ENCODE results near the gene GADD45A.
"Not testable (repeated sequence)": the region's sequence is repeated elsewhere in the genome, so short reads cannot be mapped to it uniquely, and the experiment has no call there.

Gene GADD45A

GRCh38 chr1:67685067-67685557 lies at the start of gene GADD45A:
Gene GADD45A, plus strand, starts transcription at chr1:67685201. Its CDS starts 294 bp downstream, at chr1:67685495.
- peak; percentile 96 for DNase-seq

- DNase-seq, result no peak
Observed at GRCh38 chr1:67636146-67636545, 48.9 kb upstream of the GADD45A start.

- no peak for DNase-seq
Observed at GRCh38 chr1:67639361-67639760, 45.6 kb upstream of the GADD45A start.

- no peak for DNase-seq
Observed at GRCh38 chr1:67642629-67643028, 42.4 kb upstream of the GADD45A start.

GRCh38 chr1:67644566-67644965 lies 40.4 kb upstream of the GADD45A start:
- no peak for DNase-seq

GRCh38 chr1:67645495-67646144 lies 39.4 kb upstream of the GADD45A start:
- DNase-seq, result no peak

- no peak for DNase-seq
Observed at GRCh38 chr1:67646145-67647035, 38.6 kb upstream of the GADD45A start.

- no peak for DNase-seq
Observed at GRCh38 chr1:67647036-67647798, 37.8 kb upstream of the GADD45A start.

- no peak for DNase-seq
Observed at GRCh38 chr1:67647814-67648358, 37.1 kb upstream of the GADD45A start.

- no peak for DNase-seq
Observed at GRCh38 chr1:67648582-67649326, 36.2 kb upstream of the GADD45A start.

GRCh38 chr1:67650061-67650460 lies 34.9 kb upstream of the GADD45A start:
- no peak for DNase-seq

- no peak for DNase-seq
Observed at GRCh38 chr1:67651031-67651430, 34.0 kb upstream of the GADD45A start.

- no peak for DNase-seq
Observed at GRCh38 chr1:67652800-67653199, 32.2 kb upstream of the GADD45A start.

GRCh38 chr1:67653304-67653703 lies 31.7 kb upstream of the GADD45A start:
- DNase-seq, result no peak

GRCh38 chr1:67655581-67655980 lies 29.4 kb upstream of the GADD45A start:
- no peak for DNase-seq

GRCh38 chr1:67657152-67657551 lies 27.8 kb upstream of the GADD45A start:
- DNase-seq, result not testable (repeated sequence)

GRCh38 chr1:67659229-67659628 lies 25.8 kb upstream of the GADD45A start:
- no peak for DNase-seq

- no peak for DNase-seq
Observed at GRCh38 chr1:67662884-67663283, 22.1 kb upstream of the GADD45A start.

GRCh38 chr1:67664048-67664447 lies 21.0 kb upstream of the GADD45A start:
- no peak for DNase-seq

GRCh38 chr1:67665307-67665706 lies 19.7 kb upstream of the GADD45A start:
- DNase-seq, result not testable (repeated sequence)

- DNase-seq, result no peak
Observed at GRCh38 chr1:67666636-67667035, 18.4 kb upstream of the GADD45A start.

- no peak for DNase-seq
Observed at GRCh38 chr1:67668660-67669059, 16.3 kb upstream of the GADD45A start.
